SK-N-SH (cell line): Measurements from ENCODE around the gene TP53I11. TPM values are rescaled to one million over a fixed set of nuclear protein-coding genes. Genes with fewer than 3 reads are reported as not detected.

Experiments
- CTCF ChIA-PET: fragments of 300-600, 350-600 bp; formaldehyde crosslinking; extraction: SDS; loops from one replicate; lab custom pipeline; 2021; lab: Yijun Ruan, JAX
- POLR2A ChIA-PET: fragments of 350-600 bp; sonication (Branson Sonifier 250); formaldehyde crosslinking; extraction: SDS; loops from one replicate; lab custom pipeline; 2020; ENCODE audit warnings: antibody characterized with exemption, inconsistent platforms; lab: Yijun Ruan, JAX
- DNase-seq: peaks from one replicate; pipeline ENCODE4 v3.0.0; 2012
- H2AFZ ChIP-seq: fragments of 200-600 bp; sonication (generic); 2 replicates; pipeline ENCODE4 v1.8.1; 2016; ENCODE audit warnings: antibody characterized with exemption, mild to moderate bottlenecking, low read depth
- H3F3A ChIP-seq: fragments of 200-600 bp; sonication (generic); replicated peaks from 2 replicates; pipeline ENCODE3; 2016; ENCODE audit warnings: antibody characterized with exemption, mild to moderate bottlenecking; ENCODE audit not compliant: insufficient read depth
- H3K27ac ChIP-seq, 2 experiments: fragments of 200-500 bp in 1 of 2; fragments of 200-600 bp in 1 of 2; sonication (Bioruptor generic) in 1 of 2; sonication (generic), shearing (Covaris generic) in 1 of 2; 2 replicates each; pipeline versions ENCODE4 v1.5.1 to v1.6.1; 2014 to 2016; ENCODE audit warnings: low read depth in 2 of 2, inconsistent platforms in 1 of 2, low read length in 1 of 2, mild to moderate bottlenecking in 1 of 2, mixed read lengths in 1 of 2
- H3K27me3 ChIP-seq: fragments of 200-600 bp; sonication (generic), shearing (Covaris generic); 2 replicates; pipeline ENCODE4 v1.6.1; 2016; ENCODE audit warnings: mixed run types; ENCODE audit not compliant: insufficient read depth
- H3K36me3 ChIP-seq, 2 experiments: fragments of 200-500 bp in 1 of 2; fragments of 200-600 bp in 1 of 2; sonication (Bioruptor generic) in 1 of 2; sonication (generic) in 1 of 2; replicated peaks in 1 of 2; 2 replicates each; pipeline versions ENCODE3 to v1.5.1; 2014 to 2016; ENCODE audit warnings: low read length in 1 of 2, mild to moderate bottlenecking in 1 of 2; ENCODE audit not compliant: insufficient read depth in 2 of 2, control insufficient read depth in 1 of 2
- H3K4me1 ChIP-seq, 2 experiments: fragments of 200-500 bp in 1 of 2; fragments of 200-600 bp in 1 of 2; sonication (Bioruptor generic) in 1 of 2; sonication (generic), shearing (Covaris generic) in 1 of 2; 2 replicates each; pipeline versions ENCODE4 v1.5.1 to v1.6.1; 2014 to 2016; ENCODE audit warnings: low read depth in 1 of 2, low read length in 1 of 2, mixed run types in 1 of 2; ENCODE audit not compliant: insufficient read depth in 2 of 2, control insufficient read depth in 1 of 2
- H3K4me2 ChIP-seq: fragments of 200-600 bp; sonication (generic), shearing (Covaris generic); 2 replicates; pipeline ENCODE4 v1.6.1; 2017; ENCODE audit warnings: mixed run types
- H3K4me3 ChIP-seq, 2 experiments: fragments of 200-500 bp in 1 of 2; fragments of 200-600 bp in 1 of 2; sonication (Bioruptor generic) in 1 of 2; sonication (generic), shearing (Covaris generic) in 1 of 2; 2 replicates each; pipeline versions ENCODE4 v1.5.1 to v1.8.1; 2014 to 2016; ENCODE audit warnings: low read depth in 2 of 2, inconsistent platforms in 1 of 2, low read length in 1 of 2, mild to moderate bottlenecking in 1 of 2, mixed read lengths in 1 of 2, moderate library complexity in 1 of 2
- H3K79me2 ChIP-seq: fragments of 200-600 bp; sonication (generic); 2 replicates; pipeline ENCODE4 v1.8.1; 2017; ENCODE audit warnings: mild to moderate bottlenecking; ENCODE audit not compliant: insufficient read depth
- H3K9ac ChIP-seq: fragments of 200-600 bp; sonication (generic); 2 replicates; pipeline ENCODE4 v1.6.1; 2017; ENCODE audit warnings: mixed run types
- H3K9me2 ChIP-seq: fragments of 200-600 bp; sonication (generic); 2 replicates; pipeline ENCODE4 v1.6.1; 2017; ENCODE audit warnings: mixed run types
- H3K9me3 ChIP-seq: fragments of 200-600 bp; sonication (generic); 2 replicates; pipeline ENCODE4 v1.6.1; 2017; ENCODE audit warnings: mixed run types, mild to moderate bottlenecking, moderate library complexity
- H4K20me1 ChIP-seq: fragments of 200-600 bp; sonication (generic); 2 replicates; pipeline ENCODE4 v1.6.1; 2017; ENCODE audit warnings: mild to moderate bottlenecking, mixed run types; ENCODE audit not compliant: insufficient read depth
- FOXJ3 ChIP-seq: sonication (generic); formaldehyde crosslinking; IDR thresholded peaks from 2 replicates; pipeline ENCODE4 v1.5.1; 2020; ENCODE audit warnings: mild to moderate bottlenecking, missing genetic modification reagents
- GABPA ChIP-seq: IDR thresholded peaks from 2 replicates; pipeline ENCODE4 v1.4.0; 2012; ENCODE audit warnings: low read depth, mild to moderate bottlenecking
- GATA2 ChIP-seq: sonication (generic); formaldehyde crosslinking; IDR thresholded peaks from 2 replicates; pipeline ENCODE4 v1.5.0; 2020; ENCODE audit warnings: mild to moderate bottlenecking, missing genetic modification reagents
- MEF2A ChIP-seq: IDR thresholded peaks from 2 replicates; pipeline ENCODE4 v1.4.0; 2012; ENCODE audit warnings: low read depth, borderline replicate concordance
- MXI1 ChIP-seq: IDR thresholded peaks from 2 replicates; pipeline ENCODE4 v1.6.1; 2012; ENCODE audit warnings: mild to moderate bottlenecking, low read depth, low read length, improper control_type of control experiment
- NFIC ChIP-seq: IDR thresholded peaks from 2 replicates; pipeline ENCODE4 v1.4.0; 2012; ENCODE audit warnings: borderline replicate concordance
- POLR2AphosphoS5 ChIP-seq: IDR thresholded peaks from 2 replicates; pipeline ENCODE4 v1.6.1; 2012; ENCODE audit warnings: low read depth, low read length
- RAD21 ChIP-seq: IDR thresholded peaks from 2 replicates; pipeline ENCODE4 v1.6.1; 2012; ENCODE audit warnings: mild to moderate bottlenecking, low read length
- RCOR1 ChIP-seq: fragments of 150-350 bp; IDR thresholded peaks from 2 replicates; pipeline ENCODE4 v1.6.1; 2017; ENCODE audit warnings: antibody characterized with exemption, low read length
- RXRA ChIP-seq: IDR thresholded peaks from 2 replicates; pipeline ENCODE4 v1.4.0; 2012; ENCODE audit warnings: low read depth, mild to moderate bottlenecking, borderline replicate concordance
- SIN3A ChIP-seq: IDR thresholded peaks from 2 replicates; pipeline ENCODE4 v1.6.1; 2012; ENCODE audit warnings: low read depth, mild to moderate bottlenecking, low read length, moderate library complexity, borderline replicate concordance
- SMC3 ChIP-seq: IDR thresholded peaks from 2 replicates; pipeline ENCODE4 v1.6.1; 2012; ENCODE audit warnings: low read depth, low read length, improper control_type of control experiment
- TAF1 ChIP-seq: IDR thresholded peaks from 2 replicates; pipeline ENCODE4 v1.6.1; 2012; ENCODE audit warnings: low read depth, mild to moderate bottlenecking, low read length, moderate library complexity, borderline replicate concordance
- USF1 ChIP-seq: IDR thresholded peaks from 2 replicates; pipeline ENCODE4 v1.4.0; 2012; ENCODE audit warnings: low read depth, borderline replicate concordance
- YY1 ChIP-seq: IDR thresholded peaks from 2 replicates; pipeline ENCODE4 v1.4.0; 2012; ENCODE audit warnings: low read depth, mild to moderate bottlenecking
- ZBTB33 ChIP-seq: IDR thresholded peaks from 2 replicates; pipeline ENCODE4 v1.4.0; 2012; ENCODE audit warnings: low read depth, borderline replicate concordance
- WGBS: methylation state at CpG from one replicate; pipeline ENCODE4 v1.1.6; 2017; ENCODE audit warnings: low lambda C conversion rate; 5-methylcytosine and 5-hydroxymethylcytosine counted together
- polyA plus RNA-seq, 3 experiments: library from polyadenylated mRNA; depleted of rRNA; stranded (reverse); fragments of >200 nt; gene quantifications; 2 replicates each; pipeline ENCODE4 v1.2.3, GENCODE V29; 2012
- TF ChIP-seq, protein P1 (sequence below): fragments of 150-350 bp; IDR thresholded peaks from 2 replicates; pipeline ENCODE4 v1.6.1; 2016; ENCODE audit warnings: mild to moderate bottlenecking, low read depth, low read length
- TF ChIP-seq, protein P2 (sequence below): IDR thresholded peaks from 2 replicates; pipeline ENCODE4 v1.4.0; 2012; ENCODE audit warnings: low read depth
- TF ChIP-seq, protein P3 (sequence below): fragments of 200-600 bp; sonication (generic); IDR thresholded peaks from 2 replicates; pipeline ENCODE4 v1.6.1; 2017; ENCODE audit warnings: antibody characterized with exemption, mild to moderate bottlenecking, moderate library complexity

The TP53I11 gene
- polyA plus RNA-seq, 1 of the 3 experiments (the other 2 are of a cell fraction), result 6.6 TPM

GRCh38 chr11:44999068-44999467 is 48.4 kb upstream of the TP53I11 start:
- Histone ChIP-seq H3K9ac (no peak overlapping the region), H3K9me2 (no peaks in the 10 kb centered on the region), H3K27ac (no peak overlapping the region), H3K4me3 (no peak overlapping the region), H3K4me1 (no peaks in the 10 kb centered on the region; a peak in 1 of 4 replicates), H2AFZ (no peak overlapping the region), H3K79me2 (no peaks in the 10 kb centered on the region), H3K9me3 (no peaks in the 10 kb centered on the region), H4K20me1 (no peaks in the 10 kb centered on the region), H3F3A (no peaks in the 10 kb centered on the region), H3K27me3 (no peaks in the 10 kb centered on the region; the same call in 1 of the 2 replicates), H3K4me2 (no peak overlapping the region), H3K36me3 (no peaks in the 10 kb centered on the region)
- DNase-seq, result no peak
- CTCF ChIA-PET, result interaction anchor here (1.3 kb wide), 1 partner anchor 11 kb away, joined by 3 read pairs; no protein-coding TSS in a partner anchor
- TF ChIP-seq GABPA, result no peak
- TF ChIP-seq SIN3A, result no peak
- no peak for TF ChIP-seq ZBTB33
- TF ChIP-seq, protein P1, sequence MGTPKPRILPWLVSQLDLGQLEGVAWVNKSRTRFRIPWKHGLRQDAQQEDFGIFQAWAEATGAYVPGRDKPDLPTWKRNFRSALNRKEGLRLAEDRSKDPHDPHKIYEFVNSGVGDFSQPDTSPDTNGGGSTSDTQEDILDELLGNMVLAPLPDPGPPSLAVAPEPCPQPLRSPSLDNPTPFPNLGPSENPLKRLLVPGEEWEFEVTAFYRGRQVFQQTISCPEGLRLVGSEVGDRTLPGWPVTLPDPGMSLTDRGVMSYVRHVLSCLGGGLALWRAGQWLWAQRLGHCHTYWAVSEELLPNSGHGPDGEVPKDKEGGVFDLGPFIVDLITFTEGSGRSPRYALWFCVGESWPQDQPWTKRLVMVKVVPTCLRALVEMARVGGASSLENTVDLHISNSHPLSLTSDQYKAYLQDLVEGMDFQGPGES, result no peak
- POLR2A ChIA-PET, result no interaction called here
- 65% methylated on average over 2 of the region's 2 CpGs for WGBS

GRCh38 chr11:44998051-44998450 is 47.4 kb upstream of the TP53I11 start:
- WGBS, result 38% methylated on average over 2 of the region's 2 CpGs
- Histone ChIP-seq H3K36me3 (no peaks in the 10 kb centered on the region), H3K9me3 (no peaks in the 10 kb centered on the region), H3K9me2 (no peaks in the 10 kb centered on the region), H3K79me2 (no peaks in the 10 kb centered on the region), H2AFZ (no peak overlapping the region), H3K4me3 (no peak overlapping the region), H4K20me1 (no peaks in the 10 kb centered on the region), H3K4me2 (no peak overlapping the region), H3K4me1 (no peaks in the 10 kb centered on the region; a peak in 1 of 4 replicates), H3K9ac (no peak overlapping the region), H3K27me3 (no peaks in the 10 kb centered on the region; the same call in 1 of the 2 replicates), H3K27ac (no peak overlapping the region), H3F3A (no peaks in the 10 kb centered on the region)
- ChIA-PET POLR2A (no interaction called here), CTCF (interaction anchor here (1.3 to 1.4 kb wide), 2 partner anchors 10 to 62 kb away, joined by 3 to 6 read pairs; no protein-coding TSS in a partner anchor)
- TF ChIP-seq GATA2 (no peak), RXRA (no peak), RCOR1 (no peak), SMC3 (no peak), TAF1 (no peak), NFIC (no peak), MXI1 (no peak), YY1 (no peak), MEF2A (no peak), RAD21 (no peak), ZBTB33 (no peak), POLR2AphosphoS5 (no peak), USF1 (no peak), FOXJ3 (CRISPR knock-in tag) (no peak)
- TF ChIP-seq, protein P2, sequence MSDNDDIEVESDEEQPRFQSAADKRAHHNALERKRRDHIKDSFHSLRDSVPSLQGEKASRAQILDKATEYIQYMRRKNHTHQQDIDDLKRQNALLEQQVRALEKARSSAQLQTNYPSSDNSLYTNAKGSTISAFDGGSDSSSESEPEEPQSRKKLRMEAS, result no peak
- TF ChIP-seq, protein P3, sequence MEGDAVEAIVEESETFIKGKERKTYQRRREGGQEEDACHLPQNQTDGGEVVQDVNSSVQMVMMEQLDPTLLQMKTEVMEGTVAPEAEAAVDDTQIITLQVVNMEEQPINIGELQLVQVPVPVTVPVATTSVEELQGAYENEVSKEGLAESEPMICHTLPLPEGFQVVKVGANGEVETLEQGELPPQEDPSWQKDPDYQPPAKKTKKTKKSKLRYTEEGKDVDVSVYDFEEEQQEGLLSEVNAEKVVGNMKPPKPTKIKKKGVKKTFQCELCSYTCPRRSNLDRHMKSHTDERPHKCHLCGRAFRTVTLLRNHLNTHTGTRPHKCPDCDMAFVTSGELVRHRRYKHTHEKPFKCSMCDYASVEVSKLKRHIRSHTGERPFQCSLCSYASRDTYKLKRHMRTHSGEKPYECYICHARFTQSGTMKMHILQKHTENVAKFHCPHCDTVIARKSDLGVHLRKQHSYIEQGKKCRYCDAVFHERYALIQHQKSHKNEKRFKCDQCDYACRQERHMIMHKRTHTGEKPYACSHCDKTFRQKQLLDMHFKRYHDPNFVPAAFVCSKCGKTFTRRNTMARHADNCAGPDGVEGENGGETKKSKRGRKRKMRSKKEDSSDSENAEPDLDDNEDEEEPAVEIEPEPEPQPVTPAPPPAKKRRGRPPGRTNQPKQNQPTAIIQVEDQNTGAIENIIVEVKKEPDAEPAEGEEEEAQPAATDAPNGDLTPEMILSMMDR, result no peak
- no peak for DNase-seq
